NCI-H1092 (cell line): ENCODE data around the gene CRACR2B.
A peak's percentile ranks its signal among the peaks of the same experiment; 100 is the strongest.

Experiments
- DNase-seq: peaks from one replicate; lab custom pipeline; 2025; lab: John Stamatoyannopoulos, UW

The CRACR2B gene

GRCh38 chr11:811446-812245, 16.1 kb upstream of the CRACR2B start:
- no peak for DNase-seq

- no peak for DNase-seq
These were observed 15.3 kb upstream of the CRACR2B start for GRCh38 chr11:812390-812789.

- DNase-seq: no peak
These were observed 14.7 kb upstream of the CRACR2B start for GRCh38 chr11:813072-813455.

- no peak for DNase-seq
These were observed 14.1 kb upstream of the CRACR2B start for GRCh38 chr11:813456-814096.

- DNase-seq: no peak
These were observed 11.9 kb upstream of the CRACR2B start for GRCh38 chr11:815675-816432.

GRCh38 chr11:816433-816779, 11.3 kb upstream of the CRACR2B start:
- no peak for DNase-seq

- DNase-seq: no peak
These were observed 9.2 kb upstream of the CRACR2B start, which contains the start of gene PNPLA2 for GRCh38 chr11:818396-819128. TSS of gene PNPLA2 (plus strand) at chr11:818914. CDS start at chr11:819719, 805 bp downstream.

- peak; percentile 83 for DNase-seq
These were observed 8.4 kb upstream of the CRACR2B start for GRCh38 chr11:819129-819931.

- DNase-seq: peak; percentile 48
These were observed 7.6 kb upstream of the CRACR2B start for GRCh38 chr11:819943-820649.

- no peak for DNase-seq
These were observed 6.8 kb upstream of the CRACR2B start for GRCh38 chr11:820655-821511.

- no peak for DNase-seq
These were observed 6.0 kb upstream of the CRACR2B start for GRCh38 chr11:821512-822371.

GRCh38 chr11:823441-824291, 4.1 kb upstream of the CRACR2B start:
- DNase-seq: no peak

GRCh38 chr11:824292-824880, 3.3 kb upstream of the CRACR2B start:
- DNase-seq: peak; percentile 82

GRCh38 chr11:824942-825341, 2.8 kb upstream of the CRACR2B start:
- DNase-seq: no peak

GRCh38 chr11:825366-826226, 2.1 kb upstream of the CRACR2B start:
- DNase-seq: no peak

- no peak for DNase-seq
These were observed 1.5 kb upstream of the CRACR2B start for GRCh38 chr11:826227-826621.

- no peak for DNase-seq
These were observed 928 bp upstream of the CRACR2B start for GRCh38 chr11:826836-827145.
